DMS153 treated with DMSO at 0.1 percent for 48 hours (cell line): ENCODE data around the gene UBE2Q2.
A peak's percentile ranks its signal among the peaks of the same experiment; 100 is the strongest.
"Not testable (repeated sequence)": the region's sequence is repeated elsewhere in the genome, so short reads cannot be mapped to it uniquely, and the experiment has no call there.

Experiments used
- DNase-seq: peaks from one replicate; lab custom pipeline; 2025; ENCODE audit not compliant: unreplicated experiment; lab: John Stamatoyannopoulos, UW

Gene UBE2Q2

DNA sequence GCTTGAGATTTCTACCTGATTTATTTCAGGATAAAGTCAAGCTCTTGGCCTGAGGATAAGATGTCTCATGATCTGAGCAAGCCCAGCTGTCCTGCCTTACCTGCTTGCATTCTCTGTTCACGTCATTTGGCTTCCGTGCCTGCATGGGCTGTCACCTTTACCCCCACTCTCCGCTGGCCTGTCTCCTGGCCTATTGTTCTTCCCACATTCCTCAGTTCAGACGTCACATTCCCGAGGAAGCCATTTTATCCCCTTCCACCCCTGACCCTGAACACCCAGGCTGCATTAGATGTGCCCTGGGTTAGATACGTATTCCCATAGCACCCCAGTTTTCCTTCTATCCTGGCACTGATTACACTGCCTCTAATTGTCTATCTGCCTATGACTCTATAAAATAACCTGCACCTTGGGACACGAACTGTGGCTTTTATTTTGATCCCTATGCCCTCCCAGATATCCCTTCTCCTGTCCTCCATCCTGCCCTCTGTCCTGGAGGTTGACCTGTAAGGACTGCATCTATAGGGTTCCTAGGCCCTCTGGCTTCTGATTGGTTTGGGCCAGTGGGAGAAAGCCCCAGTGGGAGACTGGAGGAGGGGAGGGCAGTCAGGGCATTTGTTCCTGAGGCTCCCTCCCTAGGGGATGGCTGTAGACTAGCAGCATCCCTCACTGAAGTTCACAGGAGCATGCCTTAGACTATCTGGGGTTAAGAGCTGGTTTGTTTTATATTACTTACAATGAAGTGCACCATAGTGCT is 19.2 kb upstream of the UBE2Q2 start:
- no peak for DNase-seq

DNA sequence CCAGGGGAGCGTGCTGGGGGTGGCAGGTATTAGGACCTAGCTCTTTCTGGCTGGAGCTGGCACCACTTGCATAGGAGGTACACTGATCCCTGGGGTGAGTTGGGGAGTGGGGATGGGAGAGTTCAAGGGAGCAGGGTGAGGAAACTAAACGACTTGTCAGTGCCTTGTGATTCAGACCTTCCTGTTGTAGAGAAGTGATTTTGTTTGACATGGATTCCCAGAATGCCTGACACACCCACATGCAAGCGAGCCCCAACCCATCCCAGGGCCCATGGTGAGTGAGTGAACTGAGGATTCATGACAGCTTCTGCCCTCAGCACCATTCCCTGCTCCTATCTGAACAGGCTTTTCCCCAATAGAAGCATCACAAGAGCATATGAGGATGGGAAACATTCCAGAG is 15.6 kb upstream of the UBE2Q2 start:
- no peak for DNase-seq

DNA sequence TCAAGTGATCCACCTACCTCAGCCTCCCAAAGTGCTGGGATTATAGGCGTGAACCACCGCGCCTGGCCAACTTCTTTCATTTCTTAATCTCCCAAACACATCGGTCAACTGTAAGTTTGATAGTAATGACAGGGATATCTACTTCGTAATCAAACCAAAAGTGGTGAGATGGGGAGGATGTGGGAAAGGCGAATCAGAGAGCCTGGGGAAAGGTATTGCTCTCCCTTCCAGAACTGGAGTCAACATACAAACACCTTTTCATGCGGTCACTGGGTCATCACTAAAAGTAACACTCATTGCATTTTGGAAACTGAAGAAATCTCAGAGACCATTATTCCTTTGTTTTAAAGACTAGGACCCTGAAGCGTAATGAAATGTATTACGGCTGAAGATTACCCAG is 14.8 kb upstream of the UBE2Q2 start:
- no peak for DNase-seq

GRCh38 chr15:75830910-75831805 is 12.1 kb upstream of the UBE2Q2 start:
- no peak for DNase-seq

- no peak for DNase-seq
Measured at GRCh38 chr15:75831806-75832102, 11.5 kb upstream of the UBE2Q2 start.

DNA sequence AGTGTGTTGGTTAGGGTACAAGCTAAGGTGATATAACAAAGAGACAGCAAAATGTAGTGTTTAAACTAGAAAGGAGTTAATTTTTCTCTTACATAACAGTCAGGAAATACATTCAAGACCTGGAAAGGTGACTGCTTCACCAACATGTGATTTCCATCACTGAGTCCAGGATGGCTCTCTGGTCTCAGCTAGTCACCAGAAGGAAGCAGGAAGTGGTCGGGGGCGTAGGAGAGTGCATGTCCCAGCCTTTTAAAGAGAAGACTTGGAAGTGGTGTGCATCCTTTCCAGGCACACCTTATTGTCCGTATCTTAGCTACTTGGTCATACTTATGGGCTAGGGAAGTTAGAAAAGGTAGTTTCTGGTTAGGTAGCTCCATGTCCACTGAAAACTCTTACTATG is 11.1 kb upstream of the UBE2Q2 start:
- no peak for DNase-seq

DNA sequence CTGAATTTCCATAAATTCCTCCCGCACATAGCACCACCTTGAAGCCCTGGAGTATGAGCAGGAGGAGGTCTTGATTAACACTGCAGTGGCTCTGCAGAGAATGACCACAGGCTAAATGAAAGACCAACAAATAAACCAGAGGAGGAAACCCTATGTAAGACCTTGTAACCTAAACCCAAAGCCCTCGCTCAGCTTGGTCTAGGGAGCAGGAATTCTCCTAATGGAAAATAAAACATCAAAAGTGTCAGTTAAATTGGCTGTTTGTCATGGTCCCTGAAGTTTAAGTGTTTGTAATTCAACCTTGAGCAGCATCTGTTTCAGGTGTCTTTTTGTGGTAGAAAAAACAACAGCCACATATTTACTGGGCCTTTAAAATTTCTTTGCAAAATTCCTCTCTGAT is 9.2 kb upstream of the UBE2Q2 start:
- DNase-seq, result no peak

GRCh38 chr15:75835990-75836958 is 7.0 kb upstream of the UBE2Q2 start:
- no peak for DNase-seq

DNA sequence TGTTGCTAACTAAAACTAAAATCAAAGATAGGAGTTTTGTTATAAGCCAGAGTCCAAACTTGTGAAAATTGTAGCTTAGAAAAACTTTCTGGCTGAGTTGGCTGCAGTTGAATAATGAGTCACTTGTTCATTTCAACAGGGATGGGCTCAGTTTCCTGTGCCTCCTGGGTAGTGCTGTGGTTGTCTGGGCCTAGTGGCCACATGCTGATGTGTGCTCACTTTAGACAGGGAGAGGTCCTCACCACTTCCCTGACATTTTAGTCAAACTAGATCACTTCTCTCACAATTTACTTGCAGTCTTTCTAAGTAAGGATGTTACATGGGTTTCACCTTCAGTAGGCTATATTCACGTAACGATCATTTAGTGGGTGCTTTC is 6.3 kb upstream of the UBE2Q2 start:
- DNase-seq, result no peak

DNA sequence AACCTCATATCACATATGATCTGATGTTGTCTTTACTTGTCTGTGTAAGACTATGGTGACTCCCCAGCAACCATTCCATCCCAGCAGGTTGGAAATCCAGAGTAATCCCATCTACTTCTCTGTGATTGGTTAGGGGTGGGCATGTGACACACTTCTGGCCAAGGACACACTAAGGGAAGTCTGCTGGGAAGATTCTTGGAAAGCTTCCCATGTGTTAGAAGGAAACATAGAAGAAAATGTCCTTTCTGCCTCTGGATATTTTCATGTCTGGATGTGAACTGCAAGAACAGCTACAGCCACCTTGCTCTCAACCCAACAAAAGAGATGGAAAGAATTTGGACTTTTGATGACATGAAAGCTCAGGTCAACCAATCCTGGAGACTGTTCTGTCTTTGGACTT is 2.6 kb upstream of the UBE2Q2 start:
- no peak for DNase-seq

GRCh38 chr15:75841626-75842025 is 1.6 kb upstream of the UBE2Q2 start:
- no peak for DNase-seq

- peak; percentile 3 for DNase-seq
Measured at GRCh38 chr15:75843678-75844581, 683 bp downstream of the UBE2Q2 start.

DNA sequence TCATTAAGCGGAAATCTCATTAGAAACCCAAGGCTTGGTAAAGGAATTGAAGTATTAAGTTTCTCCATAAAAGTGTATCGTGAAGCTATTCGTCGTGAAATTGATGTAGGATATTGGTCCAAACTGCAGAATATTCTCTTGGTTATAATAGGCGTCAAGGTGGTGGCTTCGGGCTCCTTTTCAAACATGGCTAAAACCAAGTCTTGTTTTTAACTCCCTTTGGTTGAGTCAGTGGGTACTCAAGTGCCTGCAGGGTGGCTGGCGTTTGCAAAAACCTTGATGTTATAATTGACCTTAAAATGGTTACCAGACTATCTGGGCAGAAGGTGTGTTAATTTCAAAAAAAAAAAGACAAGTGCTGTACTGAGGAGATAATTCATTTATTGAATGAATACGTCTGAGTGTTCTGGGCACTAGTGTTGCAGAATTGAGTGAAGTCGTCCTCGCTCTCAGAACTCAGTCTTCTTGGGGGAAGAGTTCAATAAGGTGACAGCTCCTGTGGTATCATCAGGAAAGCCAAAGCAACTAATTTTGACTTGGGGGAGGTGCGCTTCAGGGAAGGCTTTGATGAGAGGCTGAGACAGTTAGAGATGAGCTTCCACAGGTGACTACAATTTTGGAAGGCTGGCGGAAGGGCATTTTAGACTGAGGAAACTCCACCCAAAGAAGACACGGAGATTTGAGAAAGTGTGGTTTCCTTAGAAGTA is 1.5 kb downstream of the UBE2Q2 start:
- DNase-seq, result no peak

DNA sequence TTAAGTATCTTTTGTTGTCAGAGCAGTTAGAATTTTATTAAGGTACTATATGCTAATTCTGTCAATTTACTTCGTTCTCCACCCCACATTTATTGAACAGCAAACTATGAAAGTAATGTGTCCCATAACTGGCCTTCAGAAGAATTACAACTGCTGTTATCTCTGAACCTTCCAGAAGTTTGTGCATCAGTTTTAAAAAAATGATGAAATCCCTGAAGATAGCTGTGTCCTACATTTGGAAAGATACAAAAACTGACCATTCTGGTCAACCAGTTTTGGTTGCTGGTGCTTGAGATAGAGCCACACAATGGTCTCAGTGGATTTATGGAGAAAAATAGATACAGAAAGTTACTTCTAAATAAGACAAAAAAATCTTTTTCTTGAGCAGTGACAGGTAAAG is 5.9 kb downstream of the UBE2Q2 start:
- no peak for DNase-seq

DNA sequence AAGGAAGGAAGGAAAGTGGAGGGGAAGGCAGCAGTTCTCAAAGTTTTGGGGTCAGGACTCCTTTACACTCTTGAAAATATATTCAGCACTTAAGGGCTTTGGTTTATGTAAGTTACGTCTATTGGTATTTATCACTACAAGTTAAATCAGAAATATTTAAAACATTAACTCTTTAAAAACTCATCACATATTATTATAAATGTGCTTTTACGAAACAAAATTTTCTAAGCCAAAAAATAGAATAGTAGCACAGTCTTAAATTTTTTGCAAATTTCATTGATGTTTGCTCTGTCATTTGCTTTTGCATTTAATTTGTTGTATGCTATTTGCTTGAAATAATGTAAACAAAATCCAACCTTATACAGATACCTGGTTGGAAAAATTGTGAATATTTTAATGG is 7.5 kb downstream of the UBE2Q2 start:
- no peak for DNase-seq

DNA sequence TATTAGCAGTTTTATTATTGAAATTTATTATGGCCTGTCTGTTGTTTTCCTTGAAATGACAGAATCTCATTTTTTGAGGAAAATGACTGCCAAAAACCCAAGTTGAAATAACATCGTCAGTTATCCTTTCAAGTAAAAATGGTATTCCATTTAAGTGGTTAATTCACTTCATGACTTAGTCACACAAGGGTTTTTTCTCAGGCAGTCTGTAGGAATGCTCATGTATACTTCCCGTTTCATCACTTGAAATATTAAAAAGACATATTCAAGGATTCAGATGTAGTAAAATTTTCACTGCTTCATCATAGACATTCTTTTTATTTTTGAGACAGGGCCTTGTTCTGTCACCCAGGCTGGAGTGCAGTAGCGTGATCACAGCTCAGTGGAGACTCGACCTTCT is 8.3 kb downstream of the UBE2Q2 start:
- not testable (repeated sequence) for DNase-seq

DNA sequence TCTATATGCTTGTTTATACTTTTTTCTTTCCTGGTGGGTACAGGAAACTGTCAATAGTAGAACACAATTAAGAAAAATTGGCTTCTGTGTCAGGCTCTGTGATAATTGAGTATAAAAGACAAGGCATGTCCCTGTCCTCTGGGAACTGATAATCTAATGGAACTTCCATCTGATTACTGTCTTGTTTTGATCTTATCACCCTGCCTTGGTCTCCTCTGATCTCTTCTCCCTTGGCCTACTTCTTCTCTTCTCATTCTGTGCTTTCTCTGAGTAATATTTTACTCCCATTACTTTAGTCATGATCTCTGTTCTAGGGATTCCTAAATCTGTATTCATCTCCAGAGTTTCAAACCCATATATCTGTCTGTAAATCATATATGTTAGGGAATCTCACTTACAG is 14.6 kb downstream of the UBE2Q2 start:
- no peak for DNase-seq

DNA sequence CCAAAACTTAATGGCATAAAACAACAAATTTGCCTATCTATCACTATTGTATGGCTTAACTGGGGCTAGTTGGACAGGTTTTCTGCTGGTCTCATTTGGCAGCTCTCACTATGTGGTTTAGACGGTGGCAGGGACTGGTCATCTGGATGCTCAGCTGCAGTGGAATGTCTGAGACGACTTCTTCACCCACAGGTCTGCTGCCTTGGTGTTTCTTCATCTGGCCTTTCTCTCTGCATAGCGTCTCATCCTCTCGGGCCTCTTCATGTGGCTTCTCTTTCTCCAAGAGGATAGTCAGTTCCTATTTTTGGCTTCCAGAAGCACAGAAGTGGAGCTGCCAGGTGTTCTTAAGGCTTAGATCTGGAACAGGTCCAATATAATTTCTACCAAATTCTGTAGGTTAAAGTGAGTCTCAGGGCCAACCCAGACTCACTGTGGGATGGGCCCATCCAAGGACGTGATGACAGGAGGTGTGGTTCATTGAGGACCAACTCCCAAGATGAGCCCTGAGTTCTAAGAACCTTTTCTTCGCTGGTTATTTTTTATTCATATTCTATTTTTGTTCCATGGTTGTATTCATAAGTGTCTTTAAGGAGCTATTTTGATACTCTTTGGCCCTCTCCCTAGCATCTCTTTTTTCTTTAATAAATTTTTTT is 18.6 kb downstream of the UBE2Q2 start:
- no peak for DNase-seq

GRCh38 chr15:75862796-75863195 is 19.5 kb downstream of the UBE2Q2 start:
- no peak for DNase-seq
